Fibroblast of mammary gland (primary cell): ENCODE results near the gene SORBS1.

Experiments
- DNase-seq: peaks from one replicate; pipeline ENCODE4 v3.0.0-alpha.2; 2010; ENCODE audit warnings: low read depth
- H3K4me3 ChIP-seq: 2 replicates; pipeline ENCODE4 v1.5.1; 2011; ENCODE audit warnings: low read depth, mild to moderate bottlenecking, low read length, moderate library complexity; ENCODE audit not compliant: control insufficient read depth
- CTCF ChIP-seq: conservative IDR thresholded peaks from 2 replicates; pipeline ENCODE4 v1.5.1; 2011; ENCODE audit warnings: low read depth, low read length, inconsistent platforms; ENCODE audit not compliant: control insufficient read depth, insufficient read depth

SORBS1 gene

GRCh38 chr10:95304976-95305375 is 256.2 kb downstream of the SORBS1 start:
- no peak for DNase-seq
- TF ChIP-seq CTCF: no peak
- no peak overlapping the region for H3K4me3 ChIP-seq

- DNase-seq: no peak
- H3K4me3 ChIP-seq: no peak overlapping the region
- TF ChIP-seq CTCF: no peak
Measured at GRCh38 chr10:95304463-95304862, 256.7 kb downstream of the SORBS1 start.

- TF ChIP-seq CTCF: no peak
- H3K4me3 ChIP-seq: no peak overlapping the region
- no peak for DNase-seq
Measured at GRCh38 chr10:95303950-95304349, 257.2 kb downstream of the SORBS1 start.

GRCh38 chr10:95303535-95303934 is 257.6 kb downstream of the SORBS1 start:
- DNase-seq: no peak
- TF ChIP-seq CTCF: no peak
- no peak overlapping the region for H3K4me3 ChIP-seq

GRCh38 chr10:95300022-95300539 is 261.1 kb downstream of the SORBS1 start:
- H3K4me3 ChIP-seq: no peak overlapping the region
- no peak for TF ChIP-seq CTCF
- no peak for DNase-seq

GRCh38 chr10:95297402-95297801 is 263.8 kb downstream of the SORBS1 start:
- DNase-seq: no peak
- no peak overlapping the region for H3K4me3 ChIP-seq
- no peak for TF ChIP-seq CTCF

- H3K4me3 ChIP-seq: no peak overlapping the region
- TF ChIP-seq CTCF: no peak
- no peak for DNase-seq
Measured at GRCh38 chr10:95296764-95297163, 264.4 kb downstream of the SORBS1 start.
